22Rv1 (cell line): ENCODE data around the gene C6orf141.

Source experiments
- ZFX ChIP-seq: fragments of 450-650 bp; IDR thresholded peaks from 2 replicates; pipeline ENCODE4 v1.6.1; 2017; ENCODE audit warnings: antibody characterized with exemption, borderline replicate concordance
- TF ChIP-seq, protein P1 (sequence below): fragments of 450-650 bp; IDR thresholded peaks from 2 replicates; pipeline ENCODE4 v1.5.1; 2017; ENCODE audit warnings: mild to moderate bottlenecking

DNA sequence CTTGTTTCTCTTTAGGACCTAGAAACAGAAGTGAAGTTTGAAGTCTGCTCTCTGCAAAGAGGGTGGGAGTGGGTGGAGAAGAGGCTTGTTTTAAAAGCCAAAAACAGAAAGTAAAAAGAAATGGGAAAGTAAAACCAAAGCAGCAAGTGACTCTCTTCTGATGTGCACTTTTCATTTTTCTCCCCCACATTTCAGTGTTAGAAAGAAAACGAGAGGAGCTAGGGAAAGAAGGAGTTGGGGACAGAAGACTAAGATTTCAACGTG, 1.3 kb downstream of the C6orf141 start:
- TF ChIP-seq, protein P1, sequence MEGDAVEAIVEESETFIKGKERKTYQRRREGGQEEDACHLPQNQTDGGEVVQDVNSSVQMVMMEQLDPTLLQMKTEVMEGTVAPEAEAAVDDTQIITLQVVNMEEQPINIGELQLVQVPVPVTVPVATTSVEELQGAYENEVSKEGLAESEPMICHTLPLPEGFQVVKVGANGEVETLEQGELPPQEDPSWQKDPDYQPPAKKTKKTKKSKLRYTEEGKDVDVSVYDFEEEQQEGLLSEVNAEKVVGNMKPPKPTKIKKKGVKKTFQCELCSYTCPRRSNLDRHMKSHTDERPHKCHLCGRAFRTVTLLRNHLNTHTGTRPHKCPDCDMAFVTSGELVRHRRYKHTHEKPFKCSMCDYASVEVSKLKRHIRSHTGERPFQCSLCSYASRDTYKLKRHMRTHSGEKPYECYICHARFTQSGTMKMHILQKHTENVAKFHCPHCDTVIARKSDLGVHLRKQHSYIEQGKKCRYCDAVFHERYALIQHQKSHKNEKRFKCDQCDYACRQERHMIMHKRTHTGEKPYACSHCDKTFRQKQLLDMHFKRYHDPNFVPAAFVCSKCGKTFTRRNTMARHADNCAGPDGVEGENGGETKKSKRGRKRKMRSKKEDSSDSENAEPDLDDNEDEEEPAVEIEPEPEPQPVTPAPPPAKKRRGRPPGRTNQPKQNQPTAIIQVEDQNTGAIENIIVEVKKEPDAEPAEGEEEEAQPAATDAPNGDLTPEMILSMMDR, result no peak
- no peak for TF ChIP-seq ZFX
